ENCODE results near the gene PTRHD1. TPM values are rescaled to one million over a fixed set of nuclear protein-coding genes. Genes with fewer than 3 reads are reported as not detected.

The PTRHD1 gene
- total RNA-seq, 1 experiment from 2014 or later = 39.2 TPM

Other genes with a start within 250 kb of the PTRHD1 start
- 35.2 to 38.6 TPM (median 35.2 TPM) in 3 replicates for gene CENPO, start within 50 bp of the PTRHD1 start, total RNA-seq (2021)
- gene ADCY3, start 126.8 kb upstream of the PTRHD1 start, total RNA-seq (2021) = 37.1 to 41.7 TPM (median 39.4 TPM) in 3 replicates
- 3.8 to 5.4 TPM (median 5.0 TPM) in 3 replicates for gene DNAJC27, start 178.6 kb upstream of the PTRHD1 start, total RNA-seq (2021)
- gene EFR3B, start 248.7 kb upstream of the PTRHD1 start, total RNA-seq (2021) = 8.9 to 10.1 TPM (median 9.7 TPM) in 3 replicates